Measurements from ENCODE around the gene OGG1.

The OGG1 gene

DNA sequence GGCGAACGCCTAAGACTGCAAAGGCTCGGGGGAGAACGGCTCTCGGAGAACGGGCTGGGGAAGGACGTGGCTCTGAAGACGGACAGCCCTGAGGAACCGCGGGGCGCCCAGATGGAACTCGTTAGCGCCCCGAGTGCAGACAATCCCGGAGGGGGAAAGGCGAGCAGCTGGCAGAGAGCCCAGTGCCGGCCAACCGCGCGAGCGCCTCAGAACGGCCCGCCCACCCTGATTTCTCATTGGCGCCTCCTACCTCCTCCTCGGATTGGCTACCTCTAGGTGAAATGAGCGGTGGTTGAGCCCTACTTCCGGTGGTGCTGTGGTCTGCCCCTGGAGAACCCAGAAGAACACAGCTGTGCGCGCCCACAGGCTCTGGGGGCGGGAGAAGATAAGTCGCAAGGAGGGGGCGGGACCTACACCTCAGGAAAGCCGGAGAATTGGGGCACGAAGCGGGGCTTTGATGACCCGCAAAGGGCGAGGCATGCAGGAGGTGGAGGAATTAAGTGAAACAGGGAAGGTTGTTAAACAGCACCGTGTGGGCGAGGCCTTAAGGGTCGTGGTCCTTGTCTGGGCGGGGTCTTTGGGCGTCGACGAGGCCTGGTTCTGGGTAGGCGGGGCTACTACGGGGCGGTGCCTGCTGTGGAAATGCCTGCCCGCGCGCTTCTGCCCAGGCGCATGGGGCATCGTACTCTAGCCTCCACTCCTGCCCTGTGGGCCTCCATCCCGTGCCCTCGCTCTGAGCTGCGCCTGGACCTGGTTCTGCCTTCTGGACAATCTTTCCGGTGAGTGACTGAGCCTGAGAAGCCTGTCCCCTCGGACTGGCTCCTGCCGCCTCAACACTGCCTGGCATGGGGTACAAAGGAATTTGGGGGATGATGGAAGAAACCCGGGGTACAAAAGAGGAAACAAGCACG lies at the start of gene OGG1:
TSS of gene OGG1 (plus strand) at position 308 of the 911 bp plus-strand sequence. CDS start at position 643, 335 bp downstream.
- peak; percentile 90 to 92 for DNase-seq

DNA sequence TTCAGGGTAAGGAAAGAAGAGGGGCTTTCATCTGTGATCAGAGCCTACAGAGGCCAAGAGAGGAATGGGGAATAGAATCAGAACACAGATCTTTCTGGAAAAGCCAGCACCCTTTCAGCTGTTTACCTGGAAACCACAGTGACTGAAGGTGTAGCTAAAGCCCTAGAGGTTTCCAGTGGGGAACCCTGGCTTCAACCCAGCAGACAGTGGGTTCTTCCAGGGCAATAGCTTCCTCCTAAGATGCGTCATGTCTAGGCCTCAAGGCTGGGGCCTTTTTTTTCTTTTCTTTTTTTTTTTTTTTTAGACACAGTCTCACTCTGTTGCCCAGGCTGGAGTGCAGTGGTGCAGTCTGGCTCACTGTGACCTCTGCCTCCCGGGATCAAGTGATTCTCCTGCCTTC lies 49.2 kb upstream of the OGG1 start:
- DNase-seq, result no peak

GRCh38 chr3:9701006-9701405 lies 48.7 kb upstream of the OGG1 start:
- DNase-seq, result no peak

DNA sequence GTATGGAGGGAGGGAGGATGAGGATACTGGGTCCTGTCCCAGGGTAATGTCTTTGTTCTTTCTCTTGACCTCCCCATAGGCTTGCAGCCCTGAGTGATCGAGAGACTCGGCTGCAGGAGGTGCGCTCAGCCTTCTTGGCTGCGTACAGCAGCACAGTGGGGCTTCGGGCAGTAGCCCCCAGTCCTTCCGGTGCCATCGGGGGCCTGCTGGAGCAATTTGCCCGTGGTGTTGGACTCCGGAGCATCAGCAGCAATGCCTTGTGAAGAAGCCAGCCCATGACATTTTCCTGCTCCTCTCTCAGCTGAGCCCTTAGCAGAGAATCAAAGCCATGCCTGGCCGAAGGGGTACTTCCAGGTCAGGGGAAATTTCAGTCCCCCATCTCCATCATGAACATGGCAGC lies 48.0 kb upstream of the OGG1 start:
- DNase-seq, result no peak

GRCh38 chr3:9703240-9703639 lies 46.5 kb upstream of the OGG1 start:
- DNase-seq, result no peak

GRCh38 chr3:9703736-9704346 lies 45.9 kb upstream of the OGG1 start, which contains the start of gene CPNE9:
TSS of gene CPNE9 (plus strand) at chr3:9703833. CDS start at chr3:9703997, 164 bp downstream.
- DNase-seq, result no peak

DNA sequence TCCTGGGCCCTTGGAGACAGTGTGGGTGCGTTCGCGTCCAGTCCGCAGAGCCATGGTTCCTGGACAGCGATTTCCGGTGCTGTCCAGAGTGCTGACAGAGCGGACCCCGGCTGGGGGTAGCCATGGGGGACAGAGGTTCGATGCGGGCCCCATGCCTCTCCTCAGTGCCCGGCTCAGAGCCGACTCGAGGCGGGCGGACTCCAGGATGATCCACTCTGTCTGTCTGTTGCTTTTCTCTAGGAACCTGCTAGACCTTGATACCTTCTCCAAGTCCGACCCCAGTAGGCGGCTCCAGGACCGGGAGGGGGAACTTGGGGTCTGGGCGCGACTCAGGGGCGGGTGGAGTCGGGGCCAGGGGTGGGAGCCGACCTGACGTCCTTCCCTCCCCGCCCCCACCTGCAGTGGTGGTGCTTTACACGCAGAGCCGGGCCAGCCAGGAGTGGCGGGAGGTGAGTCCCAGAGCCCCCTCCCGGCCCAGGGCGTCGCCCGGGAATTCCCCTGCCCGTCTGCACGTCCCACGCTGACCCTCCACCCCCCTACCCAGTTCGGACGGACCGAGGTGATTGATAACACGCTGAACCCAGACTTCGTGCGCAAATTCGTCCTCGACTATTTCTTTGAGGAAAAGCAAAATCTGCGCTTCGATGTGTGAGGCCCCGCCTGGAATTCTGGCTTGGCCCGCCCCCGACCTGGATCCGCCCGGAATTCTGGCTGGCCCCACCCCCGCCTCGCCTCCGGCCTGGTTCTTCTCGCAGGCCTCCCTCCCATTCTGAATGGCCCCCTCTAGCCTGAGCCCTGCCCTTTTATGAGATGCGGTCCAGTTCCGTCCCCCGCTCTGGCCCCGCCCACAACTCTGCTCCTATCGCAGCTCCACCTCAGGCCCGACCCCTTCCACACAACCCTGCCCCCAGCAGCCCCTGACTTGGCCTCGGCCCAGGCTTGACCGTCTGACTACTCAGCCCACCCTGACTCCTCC lies 45.1 kb upstream of the OGG1 start:
- no peak for DNase-seq

DNA sequence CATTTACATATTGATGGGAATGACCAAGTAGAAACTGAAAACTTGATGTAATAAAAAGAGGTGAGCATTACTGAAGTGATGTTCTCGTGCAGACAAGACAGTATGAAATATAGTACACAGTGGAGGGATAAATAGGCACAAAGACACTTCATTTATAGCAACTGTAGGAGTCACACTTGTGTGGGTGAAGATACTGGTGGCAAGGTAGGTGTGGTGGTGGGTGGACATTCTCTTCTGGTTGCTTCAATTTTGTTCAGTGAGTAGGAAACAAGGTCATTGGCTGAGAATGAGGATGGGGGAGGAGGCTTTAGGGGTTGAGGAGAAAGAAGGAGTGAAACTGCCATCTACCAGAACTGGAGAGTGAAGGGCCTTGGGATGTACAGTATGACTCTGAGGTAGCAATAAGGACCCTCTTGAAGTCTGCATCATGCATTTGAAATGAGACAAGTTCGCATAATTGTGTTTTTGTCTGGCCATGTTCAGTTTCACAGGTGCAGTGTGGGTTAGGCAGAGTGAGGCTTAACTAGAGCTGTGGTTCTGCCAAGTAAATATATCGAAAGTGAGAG lies 39.5 kb upstream of the OGG1 start:
- no peak for DNase-seq

DNA sequence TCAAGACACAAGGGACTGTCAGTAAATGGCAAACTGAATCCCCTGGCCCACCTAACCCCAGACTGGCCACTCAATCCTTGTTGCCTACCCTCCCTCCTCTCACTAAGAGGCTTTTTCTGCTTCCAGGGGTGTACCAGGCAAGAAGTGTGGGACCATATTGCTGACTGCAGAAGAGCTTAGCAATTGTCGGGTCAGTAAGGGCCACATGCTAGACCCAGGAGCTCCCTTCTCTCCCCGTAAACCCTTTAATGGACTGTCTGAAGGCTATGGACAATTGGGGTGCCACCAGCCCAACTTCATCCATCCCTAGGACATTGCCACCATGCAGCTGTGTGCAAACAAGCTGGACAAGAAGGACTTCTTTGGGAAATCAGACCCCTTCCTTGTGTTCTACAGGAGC lies 37.3 kb upstream of the OGG1 start:
- no peak for DNase-seq

DNA sequence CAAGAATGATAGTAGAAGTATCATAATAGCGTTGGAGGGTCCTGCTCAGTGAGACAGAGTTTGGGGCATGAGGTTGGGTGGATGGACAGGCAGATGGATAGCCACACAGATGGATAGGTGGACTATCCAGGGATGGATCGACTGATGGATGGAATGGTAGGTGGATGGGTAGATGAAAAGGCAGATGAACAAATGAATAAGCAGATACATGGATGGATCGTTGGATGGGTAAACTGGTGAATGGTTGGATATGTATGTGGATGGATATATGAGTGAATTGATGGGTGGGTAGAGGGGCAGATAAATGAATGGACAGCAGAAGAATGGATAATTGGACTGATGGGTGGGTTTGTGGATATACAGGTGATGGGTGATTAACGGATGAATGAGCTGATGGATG lies 36.6 kb upstream of the OGG1 start:
- no peak for DNase-seq

DNA sequence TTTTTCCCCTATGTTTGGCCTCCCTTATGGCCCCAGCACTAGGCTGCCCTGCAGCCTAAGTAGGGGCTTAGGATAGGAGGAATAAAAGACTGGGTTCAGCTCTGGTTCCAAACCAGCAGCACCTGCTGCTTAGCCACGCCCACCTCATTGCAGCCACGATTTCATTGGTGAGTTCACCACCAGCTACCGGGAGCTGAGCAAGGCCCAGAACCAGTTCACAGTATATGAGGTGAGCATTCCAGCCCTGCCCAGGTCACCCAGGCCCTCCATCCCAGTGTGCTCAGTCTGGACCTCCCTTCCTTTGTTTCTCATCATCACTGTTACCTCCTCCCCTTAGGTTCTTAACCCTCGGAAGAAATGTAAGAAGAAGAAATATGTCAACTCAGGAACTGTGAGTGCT lies 34.6 kb upstream of the OGG1 start:
- no peak for DNase-seq

GRCh38 chr3:9715764-9716437 lies 33.9 kb upstream of the OGG1 start:
- no peak for DNase-seq

DNA sequence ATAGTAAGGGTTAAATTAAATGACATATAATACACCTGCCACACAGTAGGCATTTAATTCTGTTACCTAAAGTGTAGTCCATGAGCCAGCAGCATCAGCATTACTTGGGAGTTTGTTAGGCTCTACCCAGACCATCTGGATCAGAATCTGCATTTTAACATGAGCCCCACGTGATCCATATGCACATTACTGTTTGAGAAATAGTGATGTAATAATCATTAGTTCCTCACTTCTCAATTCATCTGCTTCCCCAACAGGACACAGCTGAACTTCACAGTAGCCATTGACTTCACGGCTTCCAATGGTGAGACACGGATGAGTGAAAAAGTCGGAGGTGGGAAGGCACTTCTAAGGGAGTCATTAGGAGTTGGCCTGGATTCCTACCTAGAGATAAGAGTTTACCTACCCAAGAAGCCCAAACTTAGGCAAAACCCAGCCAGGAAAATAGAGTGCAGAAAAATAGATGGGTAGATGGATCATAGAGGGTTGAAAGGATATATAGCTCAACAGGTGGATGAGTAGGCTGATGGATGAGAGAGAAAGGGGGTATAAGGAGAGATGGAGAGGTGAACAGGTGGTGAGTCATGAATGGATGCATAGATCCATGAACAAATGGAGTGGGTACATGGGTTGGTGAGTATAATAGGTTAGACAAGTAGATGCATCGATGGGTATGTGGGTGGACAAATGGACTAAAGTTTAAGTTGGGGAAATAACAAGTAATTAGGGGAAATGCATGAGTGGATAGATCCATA lies 32.8 kb upstream of the OGG1 start:
- DNase-seq, result no peak

GRCh38 chr3:9717563-9717962 lies 32.2 kb upstream of the OGG1 start:
- no peak for DNase-seq

- DNase-seq, result no peak
Measured at GRCh38 chr3:9718118-9718517, 31.6 kb upstream of the OGG1 start.

GRCh38 chr3:9721015-9721699 lies 28.6 kb upstream of the OGG1 start:
- DNase-seq, result no peak

DNA sequence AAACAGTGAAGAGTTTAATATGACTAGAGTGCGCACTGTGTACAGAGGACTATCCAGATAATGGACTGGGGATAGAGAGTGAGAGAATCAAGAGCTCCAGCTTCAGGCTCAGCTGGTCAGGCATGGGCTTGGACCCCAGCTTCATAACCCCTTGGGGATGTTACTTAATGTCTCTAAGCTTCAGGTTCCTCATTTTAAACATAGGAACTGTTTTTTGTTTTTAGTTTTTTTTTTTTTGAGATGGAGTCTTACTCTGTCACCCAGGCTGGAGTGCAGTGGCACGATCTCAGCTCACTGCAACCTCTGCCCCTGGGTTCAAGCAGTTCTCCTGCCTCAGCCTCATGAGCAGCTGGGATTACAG lies 28.1 kb upstream of the OGG1 start:
- DNase-seq, result no peak

GRCh38 chr3:9725775-9726515 lies 23.8 kb upstream of the OGG1 start:
- no peak for DNase-seq

DNA sequence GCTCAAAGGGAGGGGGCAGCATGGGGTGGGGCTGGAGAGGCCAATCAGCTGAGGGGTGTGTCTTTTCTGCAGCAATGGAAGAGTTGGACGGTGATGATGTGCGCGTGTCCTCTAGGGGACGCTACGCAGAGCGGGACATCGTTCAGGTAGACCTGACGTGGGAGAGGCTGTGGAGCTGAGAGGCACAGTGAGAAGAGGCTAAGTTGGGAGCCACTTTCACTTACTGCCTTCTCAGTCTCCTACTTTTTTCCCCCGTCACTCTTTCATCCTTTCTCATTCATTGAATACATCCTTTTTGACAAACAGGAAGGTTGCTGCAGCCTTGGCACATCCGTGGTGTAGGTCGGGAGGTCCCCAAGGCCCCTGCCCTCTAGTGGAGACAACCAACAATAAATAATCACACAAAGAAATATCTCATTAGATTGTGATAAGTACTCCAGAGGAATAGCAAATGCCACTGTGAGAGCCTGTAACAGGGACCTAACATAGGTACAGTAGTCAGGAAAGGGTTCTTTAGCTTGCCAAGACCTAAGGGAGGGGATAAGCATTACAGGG lies 22.6 kb upstream of the OGG1 start:
- DNase-seq, result peak; percentile 40 to 51

GRCh38 chr3:9727743-9728142 lies 22.0 kb upstream of the OGG1 start:
- no peak for DNase-seq

All from NCI-H1930 (cell line).